Peyer's patch (tissue), 4 donors: ENCODE data around the gene MAPK8. TPM values are rescaled to one million over a fixed set of nuclear protein-coding genes. Genes with fewer than 3 reads are reported as not detected.
A peak's percentile ranks its signal among the peaks of the same experiment; 100 is the strongest.

Experiments used
- DNase-seq, 3 donors: peaks; one replicate each; pipeline ENCODE4 v3.0.0-alpha.2; 2017 to 2019
- H3K27ac ChIP-seq, 4 donors: fragments of 200-600 bp; sonication (generic); one replicate each; pipeline ENCODE4 v1.5.1; 2016 to 2019
- H3K27me3 ChIP-seq, 2 donors: fragments of 200-600 bp; sonication (generic); one replicate each; pipeline ENCODE4 v1.5.1; 2019
- H3K36me3 ChIP-seq, 3 donors: fragments of 200-600 bp; sonication (generic); one replicate each; pipeline ENCODE4 v1.5.1; 2016 to 2019
- H3K4me1 ChIP-seq, 4 donors: fragments of 200-600 bp; sonication (generic); one replicate each; pipeline ENCODE4 v1.5.1; 2016 to 2019
- H3K4me3 ChIP-seq, 4 donors: fragments of 200-600 bp; sonication (generic); 1 replicate in 3 of 4; 2 replicates in 1 of 4; pipeline ENCODE4 v1.5.1; 2016 to 2019; ENCODE audit warnings: mild to moderate bottlenecking in 1 of 4
- H3K9me3 ChIP-seq, 4 donors: fragments of 200-600 bp; sonication (generic); one replicate each; pipeline ENCODE4 v1.5.1; 2016 to 2019; ENCODE audit warnings: mild to moderate bottlenecking in 1 of 4
- CTCF ChIP-seq, 6 experiments: fragments of 450-650 bp in 4 of 6; fragments of 200-600 bp in 2 of 6; sonication (generic) in 1 of 6; IDR thresholded peaks; one replicate each; pipeline ENCODE4 v1.5.1; 2017 to 2019; ENCODE audit warnings: antibody characterized with exemption in 6 of 6, mild to moderate bottlenecking in 3 of 6, moderate library complexity in 1 of 6
- POLR2A ChIP-seq, 2 donors: fragments of 450-650 bp; IDR thresholded peaks; one replicate each; pipeline ENCODE4 v1.5.1; 2017; ENCODE audit warnings: antibody characterized with exemption in 2 of 2, mild to moderate bottlenecking in 2 of 2, moderate library complexity in 2 of 2
- total RNA-seq, 4 donors: library from RNA; depleted of rRNA; stranded (reverse); fragments of >200 nt; gene quantifications; one replicate each; pipeline ENCODE4 v1.1.0, GENCODE V29; 2016

The MAPK8 gene
- total RNA-seq, 4 donors from 2014 or later, result 59.9 to 89.0 (median 67.6) TPM

GRCh38 chr10:48449501-48450232 lies 143.2 kb downstream of the MAPK8 start:
- H3K27ac ChIP-seq, result no peak overlapping the region
- no peaks in the 10 kb centered on the region for H3K36me3 ChIP-seq
- DNase-seq, result peak in 1 of 3 donors; percentile 43
- TF ChIP-seq POLR2A (IDR thresholded peaks at IDR 0.05) (no peak), CTCF (IDR thresholded peaks at IDR 0.05) (no peak)
- no peaks in the 10 kb centered on the region for H3K27me3 ChIP-seq
- H3K4me1 ChIP-seq, result no peaks in the 10 kb centered on the region
- H3K4me3 ChIP-seq, result no peak overlapping the region
- H3K9me3 ChIP-seq, result no peaks in the 10 kb centered on the region

- peak in 1 of 3 donors; percentile 36 for DNase-seq
- Histone ChIP-seq H3K9me3 (no peaks in the 10 kb centered on the region), H3K27me3 (no peaks in the 10 kb centered on the region), H3K27ac (no peak overlapping the region), H3K4me3 (no peak overlapping the region), H3K36me3 (no peaks in the 10 kb centered on the region), H3K4me1 (no peaks in the 10 kb centered on the region)
- TF ChIP-seq POLR2A (IDR thresholded peaks at IDR 0.05) (no peak), CTCF (IDR thresholded peaks at IDR 0.05) (no peak)
Observed at GRCh38 chr10:48450233-48450740, 143.8 kb downstream of the MAPK8 start.

GRCh38 chr10:48450741-48451466 lies 144.4 kb downstream of the MAPK8 start:
- TF ChIP-seq POLR2A (IDR thresholded peaks at IDR 0.05) (no peak), CTCF (IDR thresholded peaks at IDR 0.05) (no peak)
- peak in 2 of 3 donors; percentile 42 to 44 for DNase-seq
- Histone ChIP-seq H3K4me1 (no peaks in the 10 kb centered on the region), H3K9me3 (no peaks in the 10 kb centered on the region), H3K27me3 (no peaks in the 10 kb centered on the region), H3K27ac (no peak overlapping the region), H3K36me3 (no peaks in the 10 kb centered on the region), H3K4me3 (no peak overlapping the region)

- Histone ChIP-seq H3K4me1 (peaks cover 0 to 10% (median 0%) of the 10 kb centered on the region in 4 donors), H3K36me3 (no peaks in the 10 kb centered on the region), H3K9me3 (no peaks in the 10 kb centered on the region), H3K27me3 (no peaks in the 10 kb centered on the region), H3K27ac (no peak overlapping the region), H3K4me3 (no peak overlapping the region)
- TF ChIP-seq POLR2A (IDR thresholded peaks at IDR 0.05), result no peak
- TF ChIP-seq CTCF (IDR thresholded peaks at IDR 0.05), result no peak
- DNase-seq, result peak in 1 of 3 donors; percentile 24
Observed at GRCh38 chr10:48451969-48452878, 145.7 kb downstream of the MAPK8 start.

GRCh38 chr10:48452879-48453412 lies 146.5 kb downstream of the MAPK8 start:
- TF ChIP-seq CTCF (IDR thresholded peaks at IDR 0.05) (no peak), POLR2A (IDR thresholded peaks at IDR 0.05) (no peak)

More at GRCh38 chr10:48452879-48453412, 146.5 kb downstream of the MAPK8 start:
- H3K4me1 ChIP-seq, result peaks cover 0 to 10% (median 0%) of the 10 kb centered on the region in 4 donors
- H3K9me3 ChIP-seq, result no peaks in the 10 kb centered on the region
- DNase-seq, result peak in 1 of 3 donors; percentile 24
- no peaks in the 10 kb centered on the region for H3K36me3 ChIP-seq
- no peaks in the 10 kb centered on the region for H3K27me3 ChIP-seq
- no peak overlapping the region for H3K27ac ChIP-seq
- H3K4me3 ChIP-seq, result no peak overlapping the region
